GM21367 (cell line): ENCODE measurements around the gene RBPJ.
A peak's percentile ranks its signal among the peaks of the same experiment; 100 is the strongest.
"Not testable (repeated sequence)": the region's sequence is repeated elsewhere in the genome, so short reads cannot be mapped to it uniquely, and the experiment has no call there.

ENCODE experiments used
- ATAC-seq: cut with Tn5 transposase; IDR thresholded peaks from one replicate; pipeline ENCODE4 v1.9.1; 2021; ENCODE audit not compliant: unreplicated experiment

The RBPJ gene

DNA sequence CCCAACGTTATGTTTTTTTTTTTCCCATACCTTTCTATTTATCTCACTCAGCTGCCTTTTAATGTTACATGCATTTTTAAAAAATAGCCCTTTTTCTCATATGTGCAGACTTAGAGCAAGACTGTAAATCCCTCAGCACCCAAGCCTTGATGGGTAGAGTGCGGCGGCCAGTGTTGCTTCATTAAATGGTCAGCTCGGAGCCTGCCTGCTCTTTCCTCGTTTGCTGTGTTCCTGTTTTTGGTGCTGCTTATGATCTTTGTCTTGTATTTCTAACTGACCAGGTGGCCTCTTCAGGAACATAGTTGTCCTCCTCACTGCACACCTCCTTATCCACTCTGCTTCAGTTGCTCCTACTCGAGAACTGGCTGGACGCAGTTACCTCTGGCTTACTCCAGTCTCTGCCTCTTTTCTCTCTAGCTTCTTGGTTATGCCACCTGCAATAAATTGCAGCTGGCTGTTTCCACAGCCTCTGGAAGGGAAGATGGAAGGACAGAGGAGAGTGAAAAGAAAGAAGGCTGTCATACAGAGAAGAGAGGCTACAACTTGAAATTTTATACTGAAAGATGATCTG is 10.7 kb downstream of the RBPJ start:
- ATAC-seq: no peak

DNA sequence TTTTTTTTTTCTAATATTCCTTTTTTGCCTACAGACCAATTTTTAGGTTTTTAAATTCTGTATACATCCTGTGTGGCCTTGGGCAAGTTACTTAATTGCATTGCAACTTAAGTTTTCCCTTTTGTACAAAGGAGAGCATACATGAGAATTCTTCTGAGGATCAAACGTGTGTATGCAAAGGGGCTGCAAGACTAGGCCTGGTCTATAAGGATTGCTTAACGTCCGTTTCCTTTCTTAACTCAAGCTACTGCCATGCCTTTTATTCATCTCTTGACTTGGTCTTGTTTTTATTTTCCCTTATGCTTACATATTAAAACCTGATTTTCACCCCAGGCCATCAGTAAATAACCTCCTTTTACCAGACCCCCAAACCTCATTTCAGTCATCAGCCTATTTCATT is 13.6 kb downstream of the RBPJ start:
- no peak for ATAC-seq

DNA sequence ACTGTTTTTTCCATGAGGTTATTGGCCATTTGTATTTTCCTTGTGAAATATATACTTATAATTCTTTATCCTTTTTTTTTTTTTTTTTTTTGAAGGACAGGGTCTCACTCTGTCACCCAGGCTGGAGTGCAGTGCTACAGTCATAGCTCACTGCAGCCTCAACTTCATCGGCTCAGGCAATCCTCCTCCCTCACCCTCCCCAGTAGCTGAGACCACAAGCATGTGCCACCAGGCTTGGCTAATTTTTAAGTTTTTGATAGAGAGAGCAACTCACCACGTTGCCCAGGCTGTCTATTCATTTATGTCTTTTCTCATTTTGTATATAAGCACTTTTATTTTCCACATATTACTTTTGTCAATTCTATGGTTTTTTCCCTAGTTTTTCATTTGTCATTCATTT is 16.8 kb downstream of the RBPJ start:
- no peak for ATAC-seq

DNA sequence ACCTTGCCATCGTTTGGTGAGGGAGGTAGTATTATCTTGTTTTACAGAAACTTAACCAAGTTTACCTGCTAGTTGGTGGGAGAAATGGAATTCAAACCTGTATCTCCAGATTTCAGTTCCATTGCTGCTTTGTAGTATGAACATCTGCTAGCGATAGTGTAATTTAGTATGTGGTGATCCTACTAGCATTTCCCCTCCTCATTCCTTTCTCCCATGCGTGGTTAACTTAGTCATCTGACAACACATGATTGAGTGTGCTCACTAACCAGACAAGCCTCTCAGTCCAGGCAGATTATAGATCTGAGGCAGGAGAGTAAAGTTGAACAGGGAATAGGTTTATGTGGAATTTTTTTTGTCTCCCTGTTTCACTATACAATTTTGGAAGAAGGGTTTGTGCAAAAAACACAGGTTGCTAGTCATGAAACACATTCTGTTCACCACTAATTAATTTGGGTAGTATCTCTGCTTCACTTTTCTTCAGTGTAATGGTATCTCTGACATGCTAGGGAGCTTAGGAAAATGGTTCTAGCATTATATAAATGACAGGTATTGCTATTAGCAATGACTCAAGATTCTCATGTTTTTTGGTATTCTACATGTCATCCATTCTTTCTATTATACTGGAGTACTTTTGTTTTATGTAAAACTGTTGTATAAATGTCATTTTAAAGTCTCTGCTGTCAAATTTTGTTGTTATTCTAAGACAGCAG is 21.7 kb downstream of the RBPJ start:
- no peak for ATAC-seq

DNA sequence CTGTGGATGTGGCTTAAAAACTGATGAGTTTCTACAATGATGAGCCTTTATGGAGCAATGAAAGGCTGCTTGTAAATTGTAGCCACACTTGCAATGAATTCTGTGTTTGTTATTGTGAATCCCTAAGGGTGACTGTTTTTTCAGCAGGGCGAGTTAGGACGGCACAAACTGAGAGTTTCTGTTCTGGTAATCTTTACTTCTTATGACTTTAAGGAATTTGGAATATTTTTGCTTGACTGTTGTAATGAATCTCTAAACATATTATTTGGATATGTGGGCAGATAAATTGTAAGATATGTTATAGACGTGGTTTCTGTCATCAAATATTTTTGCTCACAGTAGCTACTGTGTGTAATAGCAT is 22.2 kb downstream of the RBPJ start:
- ATAC-seq: no peak

DNA sequence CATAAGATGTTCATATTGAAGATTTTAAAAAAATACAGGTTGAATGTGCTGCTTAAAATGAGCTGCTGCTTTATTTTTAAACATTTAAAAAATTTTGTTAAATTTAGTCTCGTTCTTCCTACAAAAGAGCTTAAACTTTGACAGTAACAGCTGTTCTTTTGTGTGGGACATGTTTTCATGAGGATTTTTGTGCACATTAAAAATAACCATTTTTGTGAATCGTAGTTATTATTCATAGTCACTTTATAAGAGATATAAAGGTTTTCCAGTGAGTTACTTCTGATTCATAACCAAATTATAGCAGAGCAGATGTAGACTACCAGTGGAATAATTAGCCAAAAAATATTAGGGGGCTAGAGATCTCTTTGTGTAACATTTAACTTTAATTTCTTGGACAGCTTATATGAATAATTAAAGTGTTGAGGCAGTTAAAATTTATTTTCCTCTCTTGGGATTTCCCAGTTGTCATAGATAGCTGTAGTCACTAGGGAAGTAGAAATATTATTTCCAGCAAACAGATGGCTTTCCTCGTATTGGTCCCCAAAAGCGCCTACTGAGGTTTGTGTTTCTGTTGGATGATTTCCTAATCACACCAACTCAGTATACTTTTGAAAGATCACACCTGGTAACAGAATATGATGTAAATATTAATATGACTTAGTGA is 24.2 kb downstream of the RBPJ start:
- no peak for ATAC-seq

DNA sequence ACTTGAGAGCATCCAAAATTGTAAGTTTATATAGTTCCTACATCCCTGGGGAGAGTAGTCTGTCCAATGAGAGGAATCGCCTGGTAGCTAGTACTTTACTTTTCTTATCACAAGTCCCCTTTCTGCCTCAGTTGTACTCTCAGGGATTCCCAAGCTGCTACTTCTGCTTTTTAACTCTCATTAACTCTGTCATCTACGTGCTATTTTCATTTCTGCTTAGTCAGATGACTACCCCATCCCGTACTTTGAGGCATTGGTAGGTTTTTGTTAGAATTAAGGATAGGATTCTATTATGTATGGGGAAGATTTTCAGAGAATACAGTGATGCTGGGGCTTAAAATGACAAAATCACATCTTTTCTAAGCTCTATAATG is 24.7 kb downstream of the RBPJ start:
- ATAC-seq: no peak

DNA sequence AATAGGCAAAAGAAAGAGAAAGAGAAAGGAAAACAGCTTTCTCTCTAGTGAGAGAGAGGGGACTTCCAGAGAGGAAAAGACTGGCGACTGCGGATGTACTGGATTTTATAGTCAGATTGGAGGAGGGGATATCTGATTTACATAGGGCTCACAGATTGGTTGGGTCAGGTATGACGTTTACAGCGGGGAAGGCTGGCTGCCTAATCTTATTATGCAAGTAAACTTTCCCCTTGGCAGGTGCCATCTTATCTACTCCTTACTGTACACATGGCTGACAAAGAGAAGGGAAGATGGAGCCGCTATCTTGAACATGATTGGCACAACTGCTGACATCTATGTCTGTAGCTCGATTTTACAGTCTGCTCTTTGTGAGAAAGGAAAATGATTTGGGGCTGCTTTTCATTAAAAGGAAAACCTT is 25.4 kb downstream of the RBPJ start:
- no peak for ATAC-seq

DNA sequence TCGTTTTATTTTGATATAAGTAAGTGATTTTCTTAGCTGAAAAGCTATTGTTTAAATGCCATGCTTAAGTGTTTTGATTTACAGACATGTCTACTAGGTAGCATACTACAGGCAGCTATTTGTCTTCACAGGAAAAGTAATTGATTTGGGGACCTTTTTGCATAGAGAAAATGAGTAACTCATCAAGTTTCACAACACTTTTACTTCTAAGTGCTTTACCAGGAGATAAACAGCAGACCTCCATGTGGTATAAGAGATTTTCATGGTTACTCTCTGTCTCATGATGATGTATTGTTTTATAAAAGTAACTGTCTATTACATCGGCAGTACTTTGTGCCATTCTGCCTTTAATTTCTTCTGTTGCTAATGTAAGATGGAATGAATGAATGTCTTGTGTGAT is 28.7 kb downstream of the RBPJ start:
- no peak for ATAC-seq

DNA sequence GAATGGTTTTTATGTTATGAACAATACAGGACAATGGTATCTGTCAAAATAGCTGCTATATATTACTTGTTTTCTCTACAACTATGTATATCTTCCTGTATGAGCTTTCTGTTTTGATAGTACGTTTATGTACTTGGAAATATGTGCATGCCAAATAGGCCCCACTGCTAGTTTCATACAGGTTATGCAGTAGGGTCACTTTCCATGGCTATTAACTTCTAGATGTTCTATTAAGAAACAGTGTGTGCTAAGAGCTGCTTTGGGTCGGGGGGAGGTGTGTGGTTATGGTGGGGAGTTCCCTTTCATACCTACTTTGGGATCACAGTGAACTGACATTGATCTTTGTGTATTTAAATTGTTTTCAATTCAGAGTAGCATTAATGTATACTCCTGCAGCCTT is 30.9 kb downstream of the RBPJ start:
- ATAC-seq: no peak

DNA sequence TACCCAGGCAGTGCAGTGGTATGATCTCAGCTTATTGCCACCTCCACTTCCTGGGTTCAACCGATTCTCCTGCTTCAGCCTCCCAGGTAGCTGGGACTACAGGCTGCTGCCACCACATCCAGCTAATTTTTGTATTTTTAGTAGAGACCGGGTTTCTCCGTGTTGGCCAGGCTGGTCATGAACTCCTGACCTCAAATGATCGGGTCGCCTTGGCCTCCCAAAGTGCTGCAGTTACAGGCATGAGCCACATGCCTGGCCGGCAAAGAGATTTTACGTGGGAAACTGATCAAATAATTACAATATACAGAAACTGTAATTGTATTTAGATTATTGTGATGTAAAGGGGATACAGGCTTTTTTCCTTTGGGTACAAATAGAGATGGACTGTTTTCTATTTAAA is 33.7 kb downstream of the RBPJ start:
- no peak for ATAC-seq

DNA sequence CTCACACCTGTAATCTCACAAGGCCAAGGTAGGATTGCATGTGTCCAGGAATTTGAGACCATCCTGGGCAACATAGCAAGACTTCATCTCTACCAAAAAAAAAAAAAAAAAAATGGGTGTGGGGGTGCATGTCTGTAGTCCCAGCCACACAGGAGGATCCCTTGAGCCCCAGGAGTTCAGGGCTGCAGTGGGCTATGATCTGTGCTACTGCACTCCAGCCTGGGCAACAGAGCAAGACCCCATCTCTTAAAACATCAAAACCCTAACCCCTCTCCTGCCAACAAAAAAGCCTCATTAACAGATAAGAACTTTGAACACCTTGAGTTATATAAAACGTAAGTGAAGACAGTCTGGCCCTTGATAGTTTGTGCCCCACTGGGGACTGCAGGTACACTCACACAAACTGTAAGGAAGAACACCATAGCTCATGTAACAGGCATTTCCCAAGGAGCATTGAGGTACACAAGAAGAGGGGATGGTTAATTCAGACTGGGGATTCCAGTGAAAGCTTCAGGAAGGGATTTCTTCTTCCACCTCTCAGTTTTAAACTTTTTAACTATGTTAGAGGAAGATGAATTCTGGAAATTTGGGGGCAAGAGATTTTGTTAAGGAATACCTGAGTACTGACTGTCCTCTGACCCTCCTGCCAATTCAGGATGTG is 34.7 kb downstream of the RBPJ start:
- ATAC-seq: no peak

DNA sequence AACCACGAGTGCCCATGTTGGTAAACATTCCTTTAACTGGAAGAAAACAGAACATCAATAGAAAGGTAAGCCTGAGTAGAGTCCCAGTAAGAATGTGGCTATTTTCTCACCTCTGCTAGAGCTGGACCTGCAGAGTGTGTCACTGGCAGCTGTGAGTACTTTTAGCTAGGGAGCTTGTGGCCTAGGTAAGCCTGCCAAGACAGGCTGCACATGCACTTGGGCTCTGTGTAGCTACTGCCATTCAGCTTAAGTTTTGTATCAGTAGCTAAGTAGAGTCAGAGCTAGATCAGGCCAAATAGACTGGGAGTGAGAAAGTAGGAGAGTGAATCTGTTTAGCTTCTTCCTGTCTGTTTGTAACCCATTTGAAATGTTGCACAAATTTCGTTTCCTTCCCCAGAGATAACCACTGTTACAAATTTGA is 35.3 kb downstream of the RBPJ start:
- ATAC-seq: peak; percentile 53

DNA sequence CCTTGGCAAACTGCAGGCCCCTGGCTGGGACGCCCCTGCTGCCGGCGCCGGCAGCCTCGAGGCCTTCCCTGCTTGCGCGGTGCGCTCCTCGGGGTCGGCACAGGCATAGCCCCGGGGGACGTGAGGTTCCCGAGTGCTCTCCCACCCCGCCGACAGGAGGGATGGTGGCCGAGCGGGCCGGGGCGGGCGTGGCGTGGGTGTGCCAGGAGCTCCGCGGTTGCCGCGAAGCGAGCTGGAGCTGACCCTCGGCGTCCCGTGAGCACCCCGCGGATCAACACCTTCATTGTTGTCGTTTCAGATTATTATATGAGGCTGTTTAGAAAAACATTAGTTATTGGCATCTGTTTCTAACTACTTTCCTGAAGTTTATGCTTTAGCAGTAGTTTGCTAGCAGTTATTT is 38.7 kb downstream of the RBPJ start:
- not testable (repeated sequence) for ATAC-seq

DNA sequence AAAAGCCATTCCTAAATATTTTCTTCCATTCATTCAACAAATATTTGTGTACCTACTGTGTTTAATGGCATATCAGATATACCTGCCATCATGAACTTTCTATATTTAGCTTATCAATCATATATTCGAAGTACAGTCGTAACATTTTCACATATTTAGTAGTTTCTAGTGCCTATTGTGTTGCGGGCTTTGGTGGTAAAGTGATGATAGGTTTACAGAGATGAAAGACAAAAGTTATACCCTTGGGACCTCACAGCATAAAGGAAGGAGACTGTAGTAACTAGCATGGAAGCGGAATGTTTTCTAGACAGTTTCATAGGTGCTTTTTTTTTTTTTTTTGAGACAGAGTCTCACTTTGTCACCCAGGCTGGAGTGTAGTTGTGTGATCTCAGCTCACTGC is 39.5 kb downstream of the RBPJ start:
- ATAC-seq: no peak

DNA sequence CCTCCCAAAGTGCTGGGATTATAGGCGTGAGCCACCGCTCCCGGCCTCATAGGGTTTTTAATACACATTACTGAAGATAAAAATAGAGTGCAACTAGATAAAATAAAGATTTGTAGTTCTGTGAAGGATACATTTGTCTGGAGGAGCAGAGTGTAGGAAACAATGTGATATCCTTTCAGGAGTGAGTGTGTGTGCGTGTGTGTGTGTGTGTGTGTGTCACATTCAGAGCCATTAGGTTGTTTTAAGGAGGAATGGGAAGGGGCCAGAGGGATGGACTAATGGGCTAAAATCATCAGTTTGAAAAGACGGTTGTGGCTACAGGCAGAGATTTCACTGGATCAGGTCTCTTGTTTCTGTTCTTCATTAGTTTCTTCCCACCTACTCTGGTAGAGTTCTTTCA is 40.0 kb downstream of the RBPJ start:
- no peak for ATAC-seq

DNA sequence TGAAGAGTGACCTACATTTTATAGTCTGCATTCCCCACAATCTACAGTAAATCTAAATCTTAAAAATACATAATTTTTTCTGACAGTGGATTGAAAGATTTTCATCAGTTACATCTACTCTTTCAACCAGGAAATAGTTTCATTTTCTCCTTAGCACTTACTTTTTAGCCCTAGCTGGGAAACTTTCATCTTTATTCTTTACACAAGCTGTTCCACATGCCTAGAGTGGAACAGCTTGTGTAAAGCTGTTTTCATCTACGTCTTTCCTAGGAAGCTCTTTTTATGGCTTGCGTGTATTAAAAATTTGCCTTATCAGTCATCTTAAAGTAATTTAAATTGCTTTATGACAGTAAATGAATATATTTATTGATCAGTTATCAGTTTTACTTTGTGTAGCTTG is 40.5 kb downstream of the RBPJ start:
- ATAC-seq: no peak

DNA sequence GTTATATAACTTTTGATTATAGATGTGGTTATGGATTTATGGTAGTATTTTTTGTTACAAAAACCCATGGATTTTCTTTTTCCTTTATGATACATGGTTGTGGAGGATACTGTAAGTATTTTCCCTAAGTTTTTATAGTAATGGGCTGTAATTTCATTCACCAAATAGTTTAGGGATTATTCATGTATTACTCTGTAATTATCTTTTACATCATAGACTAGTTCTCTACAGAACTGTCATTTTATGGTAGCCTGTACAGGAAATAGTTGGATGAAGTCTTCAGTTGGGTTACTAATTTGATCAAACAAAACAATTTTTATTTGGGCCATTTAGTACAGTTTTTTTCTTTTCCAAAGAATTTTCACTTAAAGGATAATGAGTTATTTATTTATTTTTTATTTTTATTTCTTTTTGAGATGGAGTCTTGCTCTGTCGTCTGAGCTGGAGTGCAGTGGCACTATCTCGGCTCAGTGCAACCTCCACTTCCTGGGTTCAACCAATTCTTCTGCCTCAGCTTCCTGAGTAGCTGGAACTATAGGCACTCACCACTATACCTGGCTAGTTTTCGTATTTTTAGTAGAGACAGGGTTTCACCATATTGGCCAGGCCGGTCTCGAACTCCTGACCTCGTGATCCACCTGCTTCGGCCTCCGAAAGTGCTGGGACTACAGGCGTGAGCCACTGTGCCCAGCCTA is 42.1 kb downstream of the RBPJ start:
- no peak for ATAC-seq

DNA sequence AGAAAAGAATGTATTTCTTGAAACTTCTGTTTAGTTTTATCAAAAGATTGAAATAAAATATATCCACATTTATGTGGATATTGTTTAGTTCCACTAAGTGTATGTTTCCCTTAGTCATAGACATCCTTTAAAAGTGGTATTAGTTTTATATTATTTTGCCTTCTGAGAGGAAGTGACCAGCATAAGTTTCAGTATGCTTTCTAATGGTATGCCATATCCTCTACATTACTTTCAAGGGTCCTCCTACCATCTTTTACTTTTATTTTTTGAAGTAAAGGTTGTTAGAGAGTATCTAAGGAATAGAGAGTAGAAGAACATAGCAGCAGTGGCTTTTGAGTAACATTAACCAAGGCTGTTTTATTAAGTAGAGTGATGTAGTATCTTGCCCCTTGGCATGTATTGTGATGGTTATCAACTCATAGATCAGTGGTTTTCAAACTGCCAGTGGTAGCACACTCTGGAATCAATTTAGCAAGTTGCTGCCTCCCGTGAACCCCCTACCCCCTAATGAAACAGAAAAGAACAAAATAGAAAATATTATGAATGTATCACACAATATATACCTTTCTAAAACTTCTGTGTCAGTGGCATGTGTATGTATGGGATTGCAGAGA is 44.8 kb downstream of the RBPJ start:
- ATAC-seq: peak; percentile 66

DNA sequence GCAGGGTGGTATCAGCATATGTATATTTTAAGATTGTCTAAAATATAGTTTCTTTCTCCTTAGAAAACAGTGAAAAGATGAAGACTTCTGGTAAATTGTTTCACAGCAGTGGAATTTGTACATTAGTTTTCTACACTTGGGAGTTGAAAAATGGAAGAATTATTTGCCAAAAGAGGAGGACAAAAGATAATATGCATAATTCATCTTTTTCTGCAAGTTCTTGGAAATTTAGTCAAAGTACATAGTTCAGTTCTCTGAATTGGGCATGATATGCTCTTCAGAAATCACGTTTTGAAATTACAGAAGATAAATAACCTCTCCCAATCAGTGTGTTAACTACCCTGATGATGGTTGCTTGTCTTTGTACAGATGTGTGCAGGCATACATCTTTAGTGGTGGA is 47.0 kb downstream of the RBPJ start:
- no peak for ATAC-seq

DNA sequence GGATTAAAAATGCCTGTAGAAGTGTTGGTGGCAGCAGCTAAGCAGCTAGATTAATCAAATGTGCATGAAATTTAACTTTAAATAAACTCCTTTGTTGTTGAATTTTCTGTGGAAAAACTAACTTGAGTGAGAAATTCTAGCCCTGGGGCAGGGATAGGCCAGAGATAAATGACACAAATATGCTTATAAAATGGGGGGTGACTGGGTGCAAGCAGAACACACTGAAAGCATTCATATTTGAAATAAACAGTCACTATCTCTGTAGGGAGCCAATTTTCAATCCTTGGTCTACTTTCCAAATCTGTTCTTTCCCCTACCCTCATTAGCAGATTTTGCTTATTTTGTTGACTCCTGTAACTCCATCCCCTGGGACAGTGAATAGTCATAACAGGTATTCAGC is 47.9 kb downstream of the RBPJ start:
- ATAC-seq: no peak
